Measurements from ENCODE around the gene MAGEF1.

DNA sequence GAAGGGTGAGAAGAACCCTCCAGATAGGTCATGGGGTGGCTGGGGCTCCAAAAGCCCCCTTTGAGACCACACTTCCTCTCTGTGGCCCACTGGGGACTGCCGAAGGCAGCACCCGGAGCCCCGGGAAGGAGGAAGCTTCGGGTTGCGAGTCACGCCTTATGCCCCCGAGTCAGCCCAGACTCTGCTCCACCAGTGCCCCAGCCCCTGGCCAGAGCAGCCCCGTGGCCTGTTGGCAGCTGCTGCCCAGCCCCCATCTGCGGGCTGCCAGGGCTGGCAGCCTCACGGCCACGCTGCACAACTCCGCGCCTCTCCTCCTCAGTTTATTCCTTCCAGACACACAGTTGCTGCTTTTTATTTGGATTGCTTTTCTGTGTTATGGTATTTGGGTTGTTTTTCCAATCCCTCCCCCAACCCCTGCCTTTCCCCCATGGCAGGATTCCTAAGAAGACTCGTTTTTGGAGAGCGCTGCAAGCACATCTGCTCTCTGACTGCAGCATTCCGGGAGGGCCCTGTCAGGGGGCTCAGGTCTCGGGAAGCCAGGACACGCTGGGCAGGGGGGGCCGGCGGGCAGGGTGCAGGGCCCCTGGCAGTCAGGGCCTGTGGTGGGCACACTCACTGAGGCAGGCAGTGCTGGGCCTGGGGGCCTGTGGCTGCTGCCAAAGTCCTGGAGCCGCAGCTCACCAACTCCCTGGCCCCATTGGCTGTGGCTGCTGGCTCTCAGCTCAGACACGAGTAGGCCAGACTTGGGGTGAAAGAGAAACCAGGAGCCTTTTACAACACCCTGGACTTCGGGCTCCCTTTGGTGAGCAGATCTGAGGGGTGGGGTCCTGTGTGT lies 20.2 kb downstream of the MAGEF1 start:
- TF ChIP-seq SUZ12 (IDR thresholded peaks at IDR 0.05; ENCODE audit: extremely low read depth, insufficient read depth, insufficient read length) (no peak), ZNF274 (IDR thresholded peaks at IDR 0.05; ENCODE audit: low read depth, low read length) (no peak)
